Measurements from ENCODE around the gene DGAT2. TPM values are rescaled to one million over a fixed set of nuclear protein-coding genes. Genes with fewer than 3 reads are reported as not detected.

The DGAT2 gene
- total RNA-seq, 1 experiment from 2014 or later: 75.8 TPM

- POLR2A ChIA-PET: no interaction called here
Observed at GRCh38 chr11:75834728-75835127, 66.2 kb downstream of the DGAT2 start.

DNA sequence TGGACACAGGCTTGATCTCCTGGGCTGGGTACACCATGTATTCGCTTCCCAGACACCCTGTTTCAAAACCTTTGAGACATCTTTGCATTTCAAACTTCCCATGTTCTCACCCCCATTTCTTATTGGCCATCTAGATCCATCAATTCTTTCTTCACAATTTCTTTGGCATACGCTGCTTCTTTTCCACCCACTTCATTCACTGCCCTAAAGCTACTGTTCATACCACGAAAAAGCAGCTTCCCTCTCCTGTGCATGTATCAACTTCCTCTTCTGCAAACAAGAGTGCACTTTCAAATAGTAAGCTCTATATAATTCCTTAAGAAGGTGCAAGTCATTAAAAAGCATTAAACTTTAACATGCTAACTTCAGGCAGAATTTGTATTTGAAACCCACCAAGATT is 67.8 kb downstream of the DGAT2 start:
- H3K27me3 Mint-ChIP-seq (ENCODE audit: insufficient read depth, unreplicated experiment): no peaks in the 10 kb centered on the region
- Histone ChIP-seq H3K4me1 (peaks cover 6% of the 10 kb centered on the region; the same call in 1 of the 2 replicates), H3K9me3 (no peaks in the 10 kb centered on the region), H3K4me3 (ENCODE audit: low read depth, low read length) (no peak overlapping the region), H3K36me3 (ENCODE audit: control insufficient read depth, insufficient read depth, low read length) (no peaks in the 10 kb centered on the region), H3K27me3 (replicated peaks; ENCODE audit: control insufficient read depth, insufficient read depth, low read length) (no peaks in the 10 kb centered on the region)
- no peak for TF ChIP-seq CTCF (IDR thresholded peaks at IDR 0.05; ENCODE audit: insufficient read depth in 1 of 2, low read depth in 1 of 2, low read length in 1 of 2, severe bottlenecking in 1 of 2, unreplicated experiment in 1 of 2)
- no TSS peak for BruUV-seq (replicated peaks)
- no peaks in the 10 kb centered on the region for H3K9me3 Mint-ChIP-seq (ENCODE audit: unreplicated experiment)
- POLR2A ChIA-PET: no interaction called here
- CTCF ChIA-PET: no interaction called here
- no peak overlapping the region for H3K27ac Mint-ChIP-seq (ENCODE audit: unreplicated experiment)
- H3K4me1 Mint-ChIP-seq (ENCODE audit: low read depth, unreplicated experiment): peaks cover 19% of the 10 kb centered on the region
- intact Hi-C loops (cut with micrococcal nuclease; ENCODE audit: unreplicated experiment): no loop called here
- no peak overlapping the region for H3K4me3 Mint-ChIP-seq (ENCODE audit: unreplicated experiment)
- DNase-seq: no peak
- no peaks in the 10 kb centered on the region for H3K36me3 Mint-ChIP-seq (ENCODE audit: insufficient read depth, unreplicated experiment)

More at GRCh38 chr11:75834728-75835127, 66.2 kb downstream of the DGAT2 start:
- CTCF ChIA-PET: no interaction called here
- BruUV-seq (replicated peaks): no TSS peak
- intact Hi-C loops (cut with micrococcal nuclease; ENCODE audit: unreplicated experiment): no loop called here
- no peaks in the 10 kb centered on the region for H3K36me3 Mint-ChIP-seq (ENCODE audit: insufficient read depth, unreplicated experiment)
- H3K4me1 Mint-ChIP-seq (ENCODE audit: low read depth, unreplicated experiment): peaks cover 6% of the 10 kb centered on the region
- no peak for DNase-seq
- Histone ChIP-seq H3K4me3 (ENCODE audit: low read depth, low read length) (no peak overlapping the region), H3K4me1 (peaks cover 2% of the 10 kb centered on the region; the same call in 1 of the 2 replicates), H3K9me3 (no peaks in the 10 kb centered on the region), H3K27me3 (replicated peaks; ENCODE audit: control insufficient read depth, insufficient read depth, low read length) (no peaks in the 10 kb centered on the region), H3K36me3 (ENCODE audit: control insufficient read depth, insufficient read depth, low read length) (no peaks in the 10 kb centered on the region)
- H3K4me3 Mint-ChIP-seq (ENCODE audit: unreplicated experiment): no peak overlapping the region
- H3K27ac Mint-ChIP-seq (ENCODE audit: unreplicated experiment): no peak overlapping the region
- no peaks in the 10 kb centered on the region for H3K27me3 Mint-ChIP-seq (ENCODE audit: insufficient read depth, unreplicated experiment)
- TF ChIP-seq CTCF (IDR thresholded peaks at IDR 0.05; ENCODE audit: insufficient read depth in 1 of 2, low read depth in 1 of 2, low read length in 1 of 2, severe bottlenecking in 1 of 2, unreplicated experiment in 1 of 2): no peak
- no peaks in the 10 kb centered on the region for H3K9me3 Mint-ChIP-seq (ENCODE audit: unreplicated experiment)

GRCh38 chr11:75839851-75840250 is 71.3 kb downstream of the DGAT2 start:
- H3K27me3 Mint-ChIP-seq (ENCODE audit: insufficient read depth, unreplicated experiment): no peaks in the 10 kb centered on the region
- intact Hi-C loops (cut with micrococcal nuclease; ENCODE audit: unreplicated experiment): no loop called here
- TF ChIP-seq CTCF (IDR thresholded peaks at IDR 0.05; ENCODE audit: insufficient read depth in 1 of 2, low read depth in 1 of 2, low read length in 1 of 2, severe bottlenecking in 1 of 2, unreplicated experiment in 1 of 2): no peak
- H3K9me3 Mint-ChIP-seq (ENCODE audit: unreplicated experiment): no peaks in the 10 kb centered on the region
- ChIA-PET CTCF (no interaction called here), POLR2A (no interaction called here)
- H3K27ac Mint-ChIP-seq (ENCODE audit: unreplicated experiment): no peak overlapping the region
- Histone ChIP-seq H3K4me3 (ENCODE audit: low read depth, low read length) (no peak overlapping the region), H3K36me3 (ENCODE audit: control insufficient read depth, insufficient read depth, low read length) (no peaks in the 10 kb centered on the region), H3K27me3 (replicated peaks; ENCODE audit: control insufficient read depth, insufficient read depth, low read length) (no peaks in the 10 kb centered on the region), H3K4me1 (peaks cover 6% of the 10 kb centered on the region; the same call in 1 of the 2 replicates), H3K9me3 (no peaks in the 10 kb centered on the region)
- no peak for DNase-seq
- no peaks in the 10 kb centered on the region for H3K36me3 Mint-ChIP-seq (ENCODE audit: insufficient read depth, unreplicated experiment)
- peaks cover 19% of the 10 kb centered on the region for H3K4me1 Mint-ChIP-seq (ENCODE audit: low read depth, unreplicated experiment)
- no TSS peak for BruUV-seq (replicated peaks)
- H3K4me3 Mint-ChIP-seq (ENCODE audit: unreplicated experiment): no peak overlapping the region

All from Caco-2 (cell line).